ENCODE data around the gene FOLR1. TPM values are rescaled to one million over a fixed set of nuclear protein-coding genes. Genes with fewer than 3 reads are reported as not detected.
"Not testable (repeated sequence)": the region's sequence is repeated elsewhere in the genome, so short reads cannot be mapped to it uniquely, and the experiment has no call there.

The FOLR1 gene
- total RNA-seq, result 1.1 TPM
- polyA plus RNA-seq, result 0.18 TPM

- 87% methylated on average over 5 of the region's 5 CpGs for WGBS
- no peak for DNase-seq (ENCODE audit: extremely low spot score)
- Histone ChIP-seq H3K4me3 (ENCODE audit: low read depth, low read length) (no peak within 1 kb of the TSS), H3K27ac (ENCODE audit: low read depth) (no peak within 1 kb of the TSS), H3K4me1 (ENCODE audit: insufficient read depth) (no peaks in the 10 kb centered on the region), H3K36me3 (ENCODE audit: insufficient read depth) (no peaks in the 10 kb centered on the region)
These were observed at the start of gene FOLR1 for GRCh38 chr11:72191961-72192381. Gene FOLR1 (plus strand): TSS chr11:72192140. CDS start chr11:72192174, 34 bp downstream.

GRCh38 chr11:72142543-72142942, 49.4 kb upstream of the FOLR1 start:
- H3K27ac ChIP-seq (ENCODE audit: low read depth); H3K36me3 ChIP-seq (ENCODE audit: insufficient read depth): not testable (repeated sequence)
- 48% methylated on average over 1 of the region's 1 CpG for WGBS

GRCh38 chr11:72144807-72145565, 47.0 kb upstream of the FOLR1 start:
- Histone ChIP-seq H3K4me1 (ENCODE audit: insufficient read depth) (no peaks in the 10 kb centered on the region), H3K27ac (ENCODE audit: low read depth) (no peak overlapping the region), H3K36me3 (ENCODE audit: insufficient read depth) (no peaks in the 10 kb centered on the region), H3K4me3 (ENCODE audit: low read depth, low read length) (no peak overlapping the region)
- WGBS, result 66% methylated on average over 4 of the region's 4 CpGs
- DNase-seq (ENCODE audit: extremely low spot score), result no peak

More at GRCh38 chr11:72142543-72142942, 49.4 kb upstream of the FOLR1 start:
- not testable (repeated sequence) for H3K4me3 ChIP-seq (ENCODE audit: low read depth, low read length); H3K4me1 ChIP-seq (ENCODE audit: insufficient read depth); DNase-seq (ENCODE audit: extremely low spot score)

- no peak overlapping the region for H3K27ac ChIP-seq (ENCODE audit: low read depth)
These were observed 45.3 kb upstream of the FOLR1 start for GRCh38 chr11:72146625-72147024.

GRCh38 chr11:72150882-72151281, 41.1 kb upstream of the FOLR1 start:
- DNase-seq (ENCODE audit: extremely low spot score), result no peak
- Histone ChIP-seq H3K36me3 (ENCODE audit: insufficient read depth) (no peaks in the 10 kb centered on the region), H3K27ac (ENCODE audit: low read depth) (no peak overlapping the region), H3K4me1 (ENCODE audit: insufficient read depth) (no peaks in the 10 kb centered on the region), H3K4me3 (ENCODE audit: low read depth, low read length) (no peak overlapping the region)
- WGBS, result 84% methylated on average over 4 of the region's 4 CpGs

More at GRCh38 chr11:72146625-72147024, 45.3 kb upstream of the FOLR1 start:
- WGBS, result 37% methylated on average over 2 of the region's 2 CpGs
- no peaks in the 10 kb centered on the region for H3K4me1 ChIP-seq (ENCODE audit: insufficient read depth)
- H3K4me3 ChIP-seq (ENCODE audit: low read depth, low read length), result no peak overlapping the region
- no peaks in the 10 kb centered on the region for H3K36me3 ChIP-seq (ENCODE audit: insufficient read depth)
- DNase-seq (ENCODE audit: extremely low spot score), result no peak

GRCh38 chr11:72153874-72154273, 38.1 kb upstream of the FOLR1 start:
- not testable (repeated sequence) for DNase-seq (ENCODE audit: extremely low spot score); H3K4me1 ChIP-seq (ENCODE audit: insufficient read depth); H3K27ac ChIP-seq (ENCODE audit: low read depth); H3K36me3 ChIP-seq (ENCODE audit: insufficient read depth); H3K4me3 ChIP-seq (ENCODE audit: low read depth, low read length)
- WGBS, result 80% methylated on average over 6 of the region's 6 CpGs

GRCh38 chr11:72154816-72155215, 37.1 kb upstream of the FOLR1 start:
- no peak for DNase-seq (ENCODE audit: extremely low spot score)
- Histone ChIP-seq H3K4me3 (ENCODE audit: low read depth, low read length) (no peak overlapping the region), H3K36me3 (ENCODE audit: insufficient read depth) (no peaks in the 10 kb centered on the region), H3K27ac (ENCODE audit: low read depth) (no peak overlapping the region), H3K4me1 (ENCODE audit: insufficient read depth) (no peaks in the 10 kb centered on the region)
- 85% methylated on average over 3 of the region's 3 CpGs for WGBS

GRCh38 chr11:72155751-72156150, 36.2 kb upstream of the FOLR1 start:
- 89% methylated on average over 4 of the region's 4 CpGs for WGBS
- H3K4me1 ChIP-seq (ENCODE audit: insufficient read depth), result no peaks in the 10 kb centered on the region
- H3K4me3 ChIP-seq (ENCODE audit: low read depth, low read length), result no peak overlapping the region
- DNase-seq (ENCODE audit: extremely low spot score), result no peak
- no peaks in the 10 kb centered on the region for H3K36me3 ChIP-seq (ENCODE audit: insufficient read depth)
- H3K27ac ChIP-seq (ENCODE audit: low read depth), result no peak overlapping the region

GRCh38 chr11:72157131-72157530, 34.8 kb upstream of the FOLR1 start:
- DNase-seq (ENCODE audit: extremely low spot score), result no peak
- WGBS, result 86% methylated on average over 4 of the region's 4 CpGs
- H3K4me1 ChIP-seq (ENCODE audit: insufficient read depth), result no peaks in the 10 kb centered on the region
- no peak overlapping the region for H3K27ac ChIP-seq (ENCODE audit: low read depth)
- H3K36me3 ChIP-seq (ENCODE audit: insufficient read depth), result no peaks in the 10 kb centered on the region
- H3K4me3 ChIP-seq (ENCODE audit: low read depth, low read length), result no peak overlapping the region

GRCh38 chr11:72160319-72160718, 31.6 kb upstream of the FOLR1 start:
- no peak for DNase-seq (ENCODE audit: extremely low spot score)
- Histone ChIP-seq H3K4me1 (ENCODE audit: insufficient read depth) (no peaks in the 10 kb centered on the region), H3K27ac (ENCODE audit: low read depth) (no peak overlapping the region), H3K4me3 (ENCODE audit: low read depth, low read length) (no peak overlapping the region), H3K36me3 (ENCODE audit: insufficient read depth) (no peaks in the 10 kb centered on the region)
- WGBS, result 33% methylated on average over 2 of the region's 2 CpGs

- Histone ChIP-seq H3K4me3 (ENCODE audit: low read depth, low read length) (no peak overlapping the region), H3K4me1 (ENCODE audit: insufficient read depth) (no peaks in the 10 kb centered on the region), H3K27ac (ENCODE audit: low read depth) (no peak overlapping the region), H3K36me3 (ENCODE audit: insufficient read depth) (no peaks in the 10 kb centered on the region)
- WGBS, result 82% methylated on average over 16 of the region's 16 CpGs
- DNase-seq (ENCODE audit: extremely low spot score), result no peak
These were observed 28.9 kb upstream of the FOLR1 start for GRCh38 chr11:72162891-72163492.

GRCh38 chr11:72164187-72164586, 27.8 kb upstream of the FOLR1 start:
- 96% methylated on average over 2 of the region's 3 CpGs for WGBS
- H3K4me1 ChIP-seq (ENCODE audit: insufficient read depth); H3K4me3 ChIP-seq (ENCODE audit: low read depth, low read length); DNase-seq (ENCODE audit: extremely low spot score); H3K36me3 ChIP-seq (ENCODE audit: insufficient read depth); H3K27ac ChIP-seq (ENCODE audit: low read depth): not testable (repeated sequence)

- not testable (repeated sequence) for H3K4me1 ChIP-seq (ENCODE audit: insufficient read depth); H3K27ac ChIP-seq (ENCODE audit: low read depth); H3K4me3 ChIP-seq (ENCODE audit: low read depth, low read length); DNase-seq (ENCODE audit: extremely low spot score); H3K36me3 ChIP-seq (ENCODE audit: insufficient read depth)
- WGBS, result 91% methylated on average over 5 of the region's 5 CpGs
These were observed 22.8 kb upstream of the FOLR1 start for GRCh38 chr11:72169046-72169555.

GRCh38 chr11:72169754-72170153, 22.2 kb upstream of the FOLR1 start:
- H3K36me3 ChIP-seq (ENCODE audit: insufficient read depth); H3K4me3 ChIP-seq (ENCODE audit: low read depth, low read length); H3K4me1 ChIP-seq (ENCODE audit: insufficient read depth); DNase-seq (ENCODE audit: extremely low spot score); H3K27ac ChIP-seq (ENCODE audit: low read depth): not testable (repeated sequence)
- WGBS, result 72% methylated on average over 3 of the region's 3 CpGs

Measured in urinary bladder (tissue), 4 donors.